ENCODE results near the gene FGF14. TPM values are rescaled to one million over a fixed set of nuclear protein-coding genes. Genes with fewer than 3 reads are reported as not detected.
A peak's percentile ranks its signal among the peaks of the same experiment; 100 is the strongest.

FGF14 gene
- total RNA-seq, 1 experiment from 2014 or later = 0.22 TPM

DNA sequence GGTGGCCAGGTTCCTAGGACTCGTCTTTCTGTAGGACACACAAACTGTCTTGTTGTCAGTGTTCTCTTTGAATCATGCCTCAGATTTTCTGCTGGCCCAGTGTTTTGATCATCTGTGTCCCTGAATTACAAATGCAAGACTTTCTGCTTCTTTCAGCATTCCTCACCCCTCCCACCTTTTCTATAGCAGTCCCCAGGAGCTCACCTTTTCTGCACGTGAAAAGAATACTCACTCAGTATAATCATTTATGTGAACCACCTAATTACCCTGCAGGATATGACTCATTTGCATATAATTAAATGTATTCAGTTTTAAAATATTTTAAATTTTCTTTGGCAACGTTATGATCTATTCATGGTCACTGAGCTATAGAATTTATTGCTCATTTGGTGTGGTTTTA lies 560.1 kb downstream of the FGF14 start:
- Histone ChIP-seq H3K9me3 (ENCODE audit: control insufficient read depth, low read depth, low read length) (no peaks in the 10 kb centered on the region), H3T11ph (ENCODE audit: low read length) (no peak overlapping the region), H3K79me2 (ENCODE audit: insufficient read depth, low read length) (no peaks in the 10 kb centered on the region), H3K79me1 (ENCODE audit: insufficient read depth, low read depth, low read length, poor library complexity, severe bottlenecking) (no peaks in the 10 kb centered on the region), H2BK20ac (ENCODE audit: low read depth, low read length, poor library complexity, severe bottlenecking) (no peak overlapping the region), H3K14ac (ENCODE audit: insufficient read depth, low read length) (no peak overlapping the region), H2BK12ac (ENCODE audit: insufficient read length, low read depth, low read length) (no peak overlapping the region), H2AK5ac (ENCODE audit: insufficient read length, low read length) (no peak overlapping the region), H3K27ac (ENCODE audit: insufficient read length, low read depth, low read length) (no peak overlapping the region), H3K27me3 (ENCODE audit: insufficient read depth, low read length) (no peaks in the 10 kb centered on the region), H3K4ac (ENCODE audit: low read depth, low read length) (no peak overlapping the region), H3K4me2 (ENCODE audit: insufficient read depth, insufficient read length, low read length) (no peak overlapping the region), H4K8ac (replicated peaks; ENCODE audit: insufficient read length, low read depth, low read length) (no peak overlapping the region), H3K9ac (ENCODE audit: extremely low read depth, insufficient read length, low read length) (no peak overlapping the region), H3K23ac (ENCODE audit: insufficient read length, low read depth, low read length) (no peak overlapping the region), H2BK15ac (ENCODE audit: low read depth, low read length) (no peak overlapping the region), H3K18ac (ENCODE audit: insufficient read length, low read depth, low read length) (no peak overlapping the region), H3K23me2 (ENCODE audit: insufficient read length, low read depth, low read length, poor library complexity, severe bottlenecking) (no peaks in the 10 kb centered on the region), H4K20me1 (ENCODE audit: control insufficient read depth, insufficient read depth, insufficient read length) (no peaks in the 10 kb centered on the region), H3K4me1 (ENCODE audit: insufficient read depth, low read length) (peaks cover 5% of the 10 kb centered on the region; the same call in 1 of the 2 replicates), H3K56ac (ENCODE audit: insufficient read length, low read depth, low read length) (no peak overlapping the region), H2BK5ac (ENCODE audit: insufficient read length, low read length) (no peak overlapping the region), H2BK120ac (ENCODE audit: low read depth, low read length, poor library complexity, severe bottlenecking) (no peak overlapping the region), H4K5ac (ENCODE audit: insufficient read length, low read depth, low read length) (no peak overlapping the region), H4K91ac (ENCODE audit: insufficient read length, low read depth, low read length) (no peak overlapping the region), H2AFZ (ENCODE audit: low read length) (no peak overlapping the region)
- Mint-ChIP-seq H3K27me3 (ENCODE audit: low read depth) (no peaks in the 10 kb centered on the region), H3K9me3 (no peaks in the 10 kb centered on the region), H3K36me3 (ENCODE audit: insufficient read depth in 1 of 3, low read depth in 3 of 3) (no peaks in the 10 kb centered on the region), H3K4me3 (no peak overlapping the region), H3K4me1 (peaks cover 23 to 24% of the 10 kb centered on the region in 2 experiments), H3K27ac (peak overlapping the region; percentile 16 to 58 (median 32); a peak in 1 of 7 replicates)
- no CpG with 5 or more reads among the region's 3 CpGs for WGBS (ENCODE audit: extremely low coverage, insufficient read length, low lambda C conversion rate)
- no peak for DNase-seq
- TF ChIP-seq, protein P1, sequence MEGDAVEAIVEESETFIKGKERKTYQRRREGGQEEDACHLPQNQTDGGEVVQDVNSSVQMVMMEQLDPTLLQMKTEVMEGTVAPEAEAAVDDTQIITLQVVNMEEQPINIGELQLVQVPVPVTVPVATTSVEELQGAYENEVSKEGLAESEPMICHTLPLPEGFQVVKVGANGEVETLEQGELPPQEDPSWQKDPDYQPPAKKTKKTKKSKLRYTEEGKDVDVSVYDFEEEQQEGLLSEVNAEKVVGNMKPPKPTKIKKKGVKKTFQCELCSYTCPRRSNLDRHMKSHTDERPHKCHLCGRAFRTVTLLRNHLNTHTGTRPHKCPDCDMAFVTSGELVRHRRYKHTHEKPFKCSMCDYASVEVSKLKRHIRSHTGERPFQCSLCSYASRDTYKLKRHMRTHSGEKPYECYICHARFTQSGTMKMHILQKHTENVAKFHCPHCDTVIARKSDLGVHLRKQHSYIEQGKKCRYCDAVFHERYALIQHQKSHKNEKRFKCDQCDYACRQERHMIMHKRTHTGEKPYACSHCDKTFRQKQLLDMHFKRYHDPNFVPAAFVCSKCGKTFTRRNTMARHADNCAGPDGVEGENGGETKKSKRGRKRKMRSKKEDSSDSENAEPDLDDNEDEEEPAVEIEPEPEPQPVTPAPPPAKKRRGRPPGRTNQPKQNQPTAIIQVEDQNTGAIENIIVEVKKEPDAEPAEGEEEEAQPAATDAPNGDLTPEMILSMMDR (conservative IDR thresholded peaks at IDR 0.05) = no peak

All from H9 (cell line).